ENCODE data around the gene YDJC.
"Not testable (repeated sequence)": the region's sequence is repeated elsewhere in the genome, so short reads cannot be mapped to it uniquely, and the experiment has no call there.

YDJC gene

GRCh38 chr22:21629255-21630149, at the start of gene YDJC:
TSS of gene YDJC (minus strand) at chr22:21630022. CDS start at chr22:21630014, 8 bp downstream.
- peak; percentile 92 for DNase-seq (ENCODE audit: low read depth)

DNA sequence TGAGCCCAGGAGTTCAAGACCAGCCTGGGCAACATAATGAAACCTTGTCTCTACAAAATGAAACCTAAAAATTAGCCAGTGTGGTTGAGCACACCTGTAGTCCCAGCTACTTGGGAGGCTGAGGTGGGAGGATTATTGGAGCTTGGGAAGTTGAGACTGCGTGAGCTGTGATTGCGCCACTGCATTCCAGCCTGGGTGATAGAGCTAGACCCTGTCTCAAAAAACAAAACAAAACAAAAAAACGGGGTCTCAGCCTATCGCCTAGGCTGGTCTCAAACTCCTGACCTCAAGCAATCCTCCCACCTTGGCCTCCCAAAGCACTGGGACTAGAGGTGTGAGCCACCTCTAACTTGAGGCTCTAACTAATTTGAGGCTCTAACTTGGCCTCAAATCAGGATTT, 49.6 kb upstream of the YDJC start:
- no peak for DNase-seq (ENCODE audit: low read depth)

- DNase-seq (ENCODE audit: low read depth) = not testable (repeated sequence)
These were observed 49.0 kb upstream of the YDJC start for GRCh38 chr22:21678842-21679241.

DNA sequence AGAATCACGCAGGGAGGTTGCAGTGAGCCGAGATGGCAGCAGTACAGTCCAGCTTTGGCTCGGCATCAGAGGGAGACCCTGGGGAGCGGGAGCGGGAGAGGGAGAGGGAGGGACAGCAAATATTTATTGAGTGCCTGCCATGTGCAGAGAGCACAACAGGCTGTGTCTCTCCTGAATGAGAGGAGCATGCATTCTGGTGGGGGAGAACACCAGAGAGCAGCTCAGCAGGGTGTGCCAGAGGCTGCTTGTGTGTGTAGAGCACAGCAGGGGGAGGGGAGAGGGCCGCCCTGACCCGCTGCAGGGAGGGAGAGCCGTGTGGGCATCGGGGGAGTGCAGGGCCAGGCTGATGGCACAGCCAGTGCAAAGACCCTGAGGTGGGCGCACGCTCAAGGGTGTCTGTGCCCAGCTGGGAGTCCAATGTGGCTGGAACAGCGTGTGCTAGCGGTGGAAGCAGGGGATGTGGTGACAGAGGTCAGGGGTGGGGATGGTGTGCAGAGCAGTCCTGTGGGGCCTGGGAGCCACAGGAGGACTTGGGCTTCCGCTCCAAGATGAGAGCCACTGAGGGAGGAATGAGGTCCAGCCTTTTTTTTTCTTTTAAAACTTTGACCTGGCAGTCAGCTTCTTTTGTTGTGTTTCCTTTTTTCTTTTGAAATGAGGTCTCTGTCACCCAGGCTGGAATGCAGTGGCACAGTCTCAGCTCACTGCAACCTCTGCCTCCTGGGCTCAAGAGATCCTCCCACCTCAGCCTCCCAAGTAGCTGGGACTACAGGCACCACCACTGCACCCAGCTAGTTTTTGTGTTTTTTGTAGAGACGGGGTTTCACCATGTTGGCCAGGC, 48.0 kb upstream of the YDJC start:
- no peak for DNase-seq (ENCODE audit: low read depth)

DNA sequence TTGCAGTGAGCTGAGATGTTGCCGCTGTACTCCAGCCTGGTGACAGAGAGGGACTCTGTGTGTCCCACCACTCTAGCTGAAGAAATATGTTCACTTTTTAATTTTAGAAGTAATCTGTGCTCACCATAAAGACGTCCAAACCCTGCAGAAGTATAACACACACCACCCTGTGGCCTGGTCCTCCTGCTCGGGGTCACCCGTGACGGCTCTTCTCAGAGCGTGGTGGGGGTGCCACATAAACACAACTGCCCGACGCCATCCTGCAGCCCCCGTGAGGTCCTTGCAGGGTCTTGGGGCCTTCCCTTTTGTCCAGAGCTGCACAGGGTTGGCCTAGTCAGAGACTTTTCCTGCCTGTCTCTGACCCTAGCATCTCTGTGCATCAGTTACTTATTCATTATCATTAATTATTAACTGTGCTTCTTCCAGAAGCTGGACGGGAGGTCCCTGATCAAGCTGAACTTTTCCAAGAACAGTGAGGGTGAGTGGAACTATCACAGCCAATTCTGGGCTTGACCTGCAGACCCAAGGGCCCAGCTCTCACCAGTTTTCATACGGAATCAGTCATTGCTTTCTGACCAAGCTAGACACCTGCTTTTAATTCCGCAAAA, 44.9 kb upstream of the YDJC start:
- DNase-seq (ENCODE audit: low read depth) = no peak

GRCh38 chr22:21673534-21674321, 43.9 kb upstream of the YDJC start:
- no peak for DNase-seq (ENCODE audit: low read depth)

- DNase-seq (ENCODE audit: low read depth) = no peak
These were observed 42.3 kb upstream of the YDJC start for GRCh38 chr22:21672107-21672629.

DNA sequence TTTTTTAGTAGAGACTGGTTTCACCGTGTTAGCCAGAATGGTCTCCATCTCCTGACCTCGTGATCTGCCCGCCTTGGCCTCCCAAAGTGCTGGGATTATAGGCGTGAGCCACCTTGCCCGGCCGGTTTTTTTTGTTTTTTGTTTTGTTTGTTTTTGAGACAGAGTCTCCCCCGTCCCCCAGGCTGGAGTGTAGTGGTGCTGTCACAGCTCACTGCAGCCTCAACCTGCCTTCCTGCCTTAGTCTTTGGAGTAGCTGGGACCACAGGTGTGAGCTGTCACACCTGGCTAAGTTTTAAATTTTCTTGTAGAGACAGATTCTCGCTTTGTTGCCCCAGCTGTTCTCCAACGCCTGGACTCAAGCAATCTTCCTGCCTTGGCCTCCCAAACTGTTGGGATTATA, 39.2 kb upstream of the YDJC start:
- DNase-seq (ENCODE audit: low read depth) = no peak

- DNase-seq (ENCODE audit: low read depth) = no peak
These were observed 37.0 kb upstream of the YDJC start for GRCh38 chr22:21666786-21667185.

DNA sequence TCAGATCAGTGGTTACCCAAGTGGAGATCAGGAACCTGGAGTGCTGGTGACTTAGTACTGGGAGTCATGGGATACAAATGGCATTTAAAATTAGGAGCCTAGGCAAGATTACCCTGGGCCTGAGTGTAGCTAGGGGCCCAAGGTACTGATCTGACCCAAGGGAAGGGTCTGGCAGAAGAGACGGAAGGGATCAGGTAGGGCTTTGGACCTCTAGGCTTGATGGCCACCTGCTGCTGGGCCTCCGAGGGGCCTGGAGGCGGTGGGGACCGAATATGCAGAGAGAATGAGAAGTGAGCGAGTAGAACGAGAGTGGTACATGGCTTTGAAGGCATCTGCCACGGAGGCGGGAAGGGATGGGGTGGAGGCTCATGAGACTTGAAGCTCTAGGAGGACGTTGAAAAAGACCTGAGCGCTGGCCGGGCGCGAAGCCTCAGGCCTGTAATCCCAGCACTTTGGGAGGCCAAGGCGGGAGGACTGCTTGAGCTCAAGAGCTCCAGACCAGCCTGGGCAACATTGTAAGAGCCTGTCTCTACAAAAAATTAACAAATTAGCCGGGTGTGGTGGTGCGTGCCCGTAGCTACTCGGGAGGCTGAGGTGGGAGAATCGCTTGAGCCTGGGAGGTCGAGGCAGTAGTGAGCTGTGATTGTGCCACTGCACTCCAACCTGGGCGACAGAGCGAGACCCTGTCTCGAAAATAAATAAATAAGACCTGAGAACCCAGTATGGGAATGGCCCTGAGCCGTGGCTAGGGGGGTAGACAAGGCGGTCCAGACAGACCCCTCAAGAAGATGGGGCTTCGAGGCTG, 35.4 kb upstream of the YDJC start:
- DNase-seq (ENCODE audit: low read depth) = no peak

DNA sequence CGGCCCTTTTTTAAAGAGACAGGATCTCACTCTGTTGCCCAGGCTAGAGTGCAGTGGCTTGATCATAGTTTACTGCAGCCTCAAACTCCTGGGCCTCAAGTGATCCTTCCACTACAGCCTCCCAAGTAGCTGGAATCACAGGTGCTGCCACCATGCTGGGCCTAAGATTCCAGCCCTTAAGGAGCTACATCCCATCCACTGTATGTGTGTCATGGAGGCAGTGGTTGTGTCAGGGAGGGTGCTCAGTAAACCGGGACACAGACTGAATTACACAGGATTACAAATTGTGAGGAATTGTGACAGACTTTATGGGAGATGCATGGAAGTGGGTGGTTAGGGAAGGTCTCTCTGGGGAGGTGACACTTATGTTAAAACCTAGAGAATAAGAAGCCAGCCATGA, 33.9 kb upstream of the YDJC start:
- DNase-seq (ENCODE audit: low read depth) = no peak

GRCh38 chr22:21661991-21662390, 32.2 kb upstream of the YDJC start:
- no peak for DNase-seq (ENCODE audit: low read depth)

GRCh38 chr22:21660904-21661303, 31.1 kb upstream of the YDJC start:
- DNase-seq (ENCODE audit: low read depth) = no peak

DNA sequence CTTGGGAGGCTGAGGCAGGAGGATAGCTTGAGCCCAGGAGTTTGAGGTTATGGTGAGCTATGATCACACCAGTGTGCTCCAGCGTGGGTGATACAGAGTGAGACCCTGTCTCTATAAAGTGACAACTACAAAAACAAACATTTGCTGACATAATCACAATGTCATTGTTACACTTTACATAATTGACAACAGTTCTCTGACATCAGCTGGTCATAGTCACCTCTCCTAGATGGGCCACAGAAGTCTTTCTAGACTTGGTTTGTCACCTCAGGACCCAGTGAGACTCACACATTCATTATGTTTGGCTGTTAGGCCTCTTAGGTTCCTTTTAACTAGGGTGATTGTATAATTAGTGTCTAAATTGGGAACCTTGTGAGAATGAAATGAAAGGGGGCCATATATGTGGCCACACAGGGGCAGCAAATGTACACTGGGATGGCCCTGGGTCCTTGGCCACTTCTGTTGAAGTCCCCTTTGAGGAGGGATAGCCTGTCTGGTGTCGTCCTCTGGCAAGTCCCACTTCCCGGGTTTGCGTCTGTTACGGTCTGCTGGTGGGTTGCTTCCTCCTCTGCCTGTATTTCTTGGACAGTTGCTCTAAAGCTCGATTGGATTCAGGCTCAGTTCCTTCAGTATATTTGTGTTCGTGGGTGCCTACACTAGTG, 30.2 kb upstream of the YDJC start:
- no peak for DNase-seq (ENCODE audit: low read depth)

- DNase-seq (ENCODE audit: low read depth) = peak; percentile 40
These were observed 27.7 kb upstream of the YDJC start for GRCh38 chr22:21657360-21658032.

GRCh38 chr22:21657020-21657359, 27.2 kb upstream of the YDJC start:
- no peak for DNase-seq (ENCODE audit: low read depth)

- no peak for DNase-seq (ENCODE audit: low read depth)
These were observed 23.0 kb upstream of the YDJC start for GRCh38 chr22:21652547-21653545.

DNA sequence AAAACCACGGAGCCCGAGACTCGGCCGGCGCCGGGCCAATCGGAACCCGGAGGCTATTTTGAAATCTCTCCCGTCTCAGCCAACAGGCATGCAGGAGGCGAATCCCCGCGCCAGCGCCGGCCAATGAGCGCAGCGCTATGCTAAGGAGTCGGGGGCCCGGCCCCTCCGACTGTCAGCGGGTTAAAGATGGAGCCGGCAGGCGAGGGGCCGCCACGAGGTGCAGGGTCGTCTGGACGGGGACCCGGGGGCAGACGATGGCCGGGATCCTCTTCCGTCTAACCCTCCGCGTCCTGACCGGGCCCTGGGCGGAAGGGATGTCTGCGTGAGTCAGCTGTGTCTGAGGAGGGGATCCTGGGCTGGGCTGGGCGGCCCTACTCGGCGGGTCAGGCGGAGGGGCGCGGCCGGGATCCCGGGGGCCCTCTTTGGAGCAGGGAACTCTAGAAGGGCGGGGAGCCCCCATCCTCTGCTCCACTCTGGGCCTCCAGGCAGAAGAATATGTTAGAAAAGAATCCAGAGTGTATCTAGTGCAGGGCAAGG, 22.3 kb upstream of the YDJC start:
- DNase-seq (ENCODE audit: low read depth) = peak; percentile 70

Data from stimulated activated CD8-positive, alpha-beta memory T cell treated with anti-CD3 and anti-CD28 coated beads, Interleukin-15, amount 100 ng/mL, for 1 hour (primary cell).